GM23338 (cell line): ENCODE results near the gene PKD1L1. TPM values are rescaled to one million over a fixed set of nuclear protein-coding genes. Genes with fewer than 3 reads are reported as not detected.
"Not testable (repeated sequence)": the region's sequence is repeated elsewhere in the genome, so short reads cannot be mapped to it uniquely, and the experiment has no call there.

Experiments
- ATAC-seq: fragments of 200-7000 bp; cut with Tn5 transposase; 3 replicates; pipeline ENCODE4 v1.9.1; 2020
- DNase-seq: peaks from one replicate; pipeline ENCODE4 v3.0.0-alpha.2; 2015; ENCODE audit warnings: low spot score
- H2AFZ ChIP-seq: fragments of 200-600 bp; sonication (generic); 2 replicates; pipeline ENCODE4 v1.8.0; 2016; ENCODE audit warnings: antibody characterized with exemption, mild to moderate bottlenecking, moderate library complexity
- H3F3A ChIP-seq: fragments of 200-600 bp; sonication (generic); replicated peaks from 2 replicates; pipeline ENCODE4 v1.8.0; 2017; ENCODE audit warnings: antibody characterized with exemption, mixed run types, low read depth
- H3K27ac ChIP-seq: fragments of 200-600 bp; sonication (generic); 2 replicates; pipeline ENCODE4 v1.6.1; 2016; ENCODE audit warnings: low read depth
- H3K27me3 ChIP-seq: fragments of 200-600 bp; sonication (generic); 2 replicates; pipeline ENCODE4 v1.8.0; 2016; ENCODE audit warnings: mild to moderate bottlenecking, mixed run types, moderate library complexity; ENCODE audit not compliant: insufficient read depth
- H3K36me3 ChIP-seq: fragments of 200-600 bp; sonication (generic); 2 replicates; pipeline ENCODE4 v1.8.0; 2016; ENCODE audit warnings: mild to moderate bottlenecking; ENCODE audit not compliant: insufficient read depth
- H3K4me1 ChIP-seq: fragments of 200-600 bp; sonication (generic); 2 replicates; pipeline ENCODE4 v1.8.0; 2016; ENCODE audit warnings: mild to moderate bottlenecking, moderate library complexity; ENCODE audit not compliant: insufficient read depth
- H3K4me2 ChIP-seq: fragments of 200-600 bp; sonication (generic); 2 replicates; pipeline ENCODE4 v1.7.1; 2017; ENCODE audit warnings: mixed run types
- H3K4me3 ChIP-seq: fragments of 200-600 bp; sonication (generic); 2 replicates; pipeline ENCODE4 v1.6.1; 2016; ENCODE audit warnings: mixed run types
- H3K79me2 ChIP-seq: fragments of 200-600 bp; sonication (generic); replicated peaks from 2 replicates; pipeline ENCODE4 v1.8.0; 2017; ENCODE audit warnings: mild to moderate bottlenecking; ENCODE audit not compliant: insufficient read depth
- H3K9me2 ChIP-seq: fragments of 200-600 bp; sonication (generic); 2 replicates; pipeline ENCODE4 v1.8.0; 2017; ENCODE audit not compliant: insufficient read depth
- H4K20me1 ChIP-seq: fragments of 200-600 bp; sonication (generic); replicated peaks from 2 replicates; pipeline ENCODE4 v1.8.0; 2017; ENCODE audit warnings: mild to moderate bottlenecking; ENCODE audit not compliant: insufficient read depth
- H3K27ac Mint-ChIP-seq: 2 replicates; pipeline ENCODE4 v1.8.0; 2020; ENCODE audit warnings: inconsistent platforms, mild to moderate bottlenecking, moderate library complexity, mixed read lengths
- H3K27me3 Mint-ChIP-seq: 3 replicates; pipeline ENCODE4 v1.8.0; 2022; ENCODE audit warnings: low read depth, mild to moderate bottlenecking, moderate library complexity, mixed read lengths, inconsistent platforms; ENCODE audit not compliant: insufficient read depth, poor library complexity
- H3K36me3 Mint-ChIP-seq: 3 replicates; pipeline ENCODE4 v1.8.0; 2021; ENCODE audit warnings: low read depth, mild to moderate bottlenecking, inconsistent platforms, moderate library complexity, mixed read lengths
- H3K4me1 Mint-ChIP-seq: 3 replicates; pipeline ENCODE4 v1.8.0; 2020; ENCODE audit warnings: mild to moderate bottlenecking, inconsistent platforms, mixed read lengths
- H3K4me3 Mint-ChIP-seq: 3 replicates; pipeline ENCODE4 v1.8.0; 2021; ENCODE audit warnings: moderate library complexity, mild to moderate bottlenecking, inconsistent platforms, mixed read lengths
- H3K9me3 Mint-ChIP-seq: 3 replicates; pipeline ENCODE4 v1.8.0; 2020; ENCODE audit warnings: moderate library complexity, mild to moderate bottlenecking, inconsistent platforms, mixed read lengths
- EZH2 ChIP-seq: fragments of 200-600 bp; sonication (generic); IDR thresholded peaks from one replicate; pipeline ENCODE4 v1.8.0; 2017; ENCODE audit warnings: antibody characterized with exemption, mild to moderate bottlenecking, low read depth; ENCODE audit not compliant: unreplicated experiment
- EZH2phosphoT487 ChIP-seq: fragments of 200-600 bp; sonication (generic); IDR thresholded peaks from one replicate; pipeline ENCODE4 v1.8.1; 2018; ENCODE audit warnings: antibody characterized with exemption; ENCODE audit not compliant: unreplicated experiment
- JUNB ChIP-seq: IDR thresholded peaks from one replicate; pipeline ENCODE4 v1.6.1; 2016; ENCODE audit warnings: antibody characterized with exemption; ENCODE audit not compliant: unreplicated experiment
- NANOG ChIP-seq: IDR thresholded peaks from 2 replicates; pipeline ENCODE4 v1.6.1; 2016; ENCODE audit warnings: antibody characterized with exemption, borderline replicate concordance
- ZNF331 ChIP-seq: fragments of 250-450 bp; sonication (Bioruptor Pico); IDR thresholded peaks from 2 replicates; pipeline ENCODE4 v1.5.0; 2020; ENCODE audit warnings: low read depth, mild to moderate bottlenecking, moderate library complexity
- polyA plus RNA-seq: library from polyadenylated mRNA; unstranded; fragments of >200 nt; fragmentation: Nextera tagmentation; extraction: Ambion mirVana; gene quantifications from 2 replicates; pipeline ENCODE4 v1.2.1, GENCODE V29; 2016
- total RNA-seq: library from RNA; depleted of rRNA; stranded (reverse); fragments of >200 nt; shearing (Covaris generic); gene quantifications from 2 replicates; pipeline ENCODE4 v1.2.3, GENCODE V29; 2014
- TF ChIP-seq, protein P1 (sequence below): IDR thresholded peaks from 2 replicates; pipeline ENCODE4 v1.6.1; 2016; ENCODE audit warnings: antibody characterized with exemption
- TF ChIP-seq, protein P2 (sequence below), 2 experiments: fragments of 200-600 bp in 1 of 2; sonication (generic) in 1 of 2; conservative IDR thresholded peaks; 2 replicates each; pipeline versions ENCODE4 v1.5.1 to v1.6.1; 2016 to 2017; ENCODE audit warnings: antibody characterized with exemption in 2 of 2, low read depth in 2 of 2, mild to moderate bottlenecking in 2 of 2, moderate library complexity in 1 of 2
- TF ChIP-seq, protein P3 (sequence below): fragments of 250-450 bp; sonication (Bioruptor Pico); IDR thresholded peaks from 2 replicates; pipeline ENCODE4 v1.5.0; 2020; ENCODE audit warnings: mild to moderate bottlenecking, moderate library complexity
- TF ChIP-seq, protein P4 (sequence below): IDR thresholded peaks from one replicate; pipeline ENCODE4 v1.6.1; 2018; ENCODE audit warnings: antibody characterized with exemption; ENCODE audit not compliant: unreplicated experiment

PKD1L1 gene
- total and polyA plus RNA-seq, 2 experiments from 2014 or later = 0.03 TPM; not detected in 1

DNA sequence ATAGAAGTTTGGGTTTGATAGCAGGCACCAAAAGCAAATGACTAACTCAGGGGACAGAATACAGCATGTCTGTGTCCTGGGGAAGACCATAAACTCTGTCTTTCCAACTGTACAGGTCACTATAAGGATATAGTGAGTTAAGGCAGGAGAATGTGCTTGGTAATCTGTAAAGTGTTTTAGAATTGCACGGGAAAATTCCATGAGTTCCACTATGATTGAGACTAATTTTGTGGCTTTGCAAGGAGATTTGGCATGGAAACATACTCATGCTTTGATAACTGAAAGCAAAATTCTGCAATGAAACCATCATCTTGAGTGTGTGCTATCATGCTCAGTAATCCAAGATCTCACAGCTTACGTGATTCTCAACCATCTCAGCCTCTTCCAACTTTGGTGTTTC is 152.6 kb downstream of the PKD1L1 start:
- Histone ChIP-seq H3K79me2 (no peaks in the 10 kb centered on the region), H2AFZ (no peak overlapping the region), H3K27ac (no peak overlapping the region), H3F3A (no peaks in the 10 kb centered on the region), H3K36me3 (no peaks in the 10 kb centered on the region), H3K4me1 (no peaks in the 10 kb centered on the region), H3K9me2 (no peaks in the 10 kb centered on the region), H3K27me3 (no peaks in the 10 kb centered on the region), H3K4me2 (no peak overlapping the region), H4K20me1 (no peaks in the 10 kb centered on the region), H3K4me3 (no peak overlapping the region)
- H3K9me3 Mint-ChIP-seq = 0 out of 3 replicates have a peak, but pooled peaks cover 2% of the 10 kb centered on the region
- peaks cover 3% of the 10 kb centered on the region for H3K27me3 Mint-ChIP-seq
- DNase-seq = no peak
- no peaks in the 10 kb centered on the region for H3K36me3 Mint-ChIP-seq
- H3K4me3 Mint-ChIP-seq = no peak overlapping the region
- H3K27ac Mint-ChIP-seq = no peak overlapping the region
- H3K4me1 Mint-ChIP-seq = no peaks in the 10 kb centered on the region
- ATAC-seq = no peak
- TF ChIP-seq, protein P1, sequence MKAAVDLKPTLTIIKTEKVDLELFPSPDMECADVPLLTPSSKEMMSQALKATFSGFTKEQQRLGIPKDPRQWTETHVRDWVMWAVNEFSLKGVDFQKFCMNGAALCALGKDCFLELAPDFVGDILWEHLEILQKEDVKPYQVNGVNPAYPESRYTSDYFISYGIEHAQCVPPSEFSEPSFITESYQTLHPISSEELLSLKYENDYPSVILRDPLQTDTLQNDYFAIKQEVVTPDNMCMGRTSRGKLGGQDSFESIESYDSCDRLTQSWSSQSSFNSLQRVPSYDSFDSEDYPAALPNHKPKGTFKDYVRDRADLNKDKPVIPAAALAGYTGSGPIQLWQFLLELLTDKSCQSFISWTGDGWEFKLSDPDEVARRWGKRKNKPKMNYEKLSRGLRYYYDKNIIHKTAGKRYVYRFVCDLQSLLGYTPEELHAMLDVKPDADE = no peak
- TF ChIP-seq, protein P2, sequence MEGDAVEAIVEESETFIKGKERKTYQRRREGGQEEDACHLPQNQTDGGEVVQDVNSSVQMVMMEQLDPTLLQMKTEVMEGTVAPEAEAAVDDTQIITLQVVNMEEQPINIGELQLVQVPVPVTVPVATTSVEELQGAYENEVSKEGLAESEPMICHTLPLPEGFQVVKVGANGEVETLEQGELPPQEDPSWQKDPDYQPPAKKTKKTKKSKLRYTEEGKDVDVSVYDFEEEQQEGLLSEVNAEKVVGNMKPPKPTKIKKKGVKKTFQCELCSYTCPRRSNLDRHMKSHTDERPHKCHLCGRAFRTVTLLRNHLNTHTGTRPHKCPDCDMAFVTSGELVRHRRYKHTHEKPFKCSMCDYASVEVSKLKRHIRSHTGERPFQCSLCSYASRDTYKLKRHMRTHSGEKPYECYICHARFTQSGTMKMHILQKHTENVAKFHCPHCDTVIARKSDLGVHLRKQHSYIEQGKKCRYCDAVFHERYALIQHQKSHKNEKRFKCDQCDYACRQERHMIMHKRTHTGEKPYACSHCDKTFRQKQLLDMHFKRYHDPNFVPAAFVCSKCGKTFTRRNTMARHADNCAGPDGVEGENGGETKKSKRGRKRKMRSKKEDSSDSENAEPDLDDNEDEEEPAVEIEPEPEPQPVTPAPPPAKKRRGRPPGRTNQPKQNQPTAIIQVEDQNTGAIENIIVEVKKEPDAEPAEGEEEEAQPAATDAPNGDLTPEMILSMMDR (conservative IDR thresholded peaks at IDR 0.05; ENCODE audit: low read depth in 2 of 2) = no peak
- no peak for TF ChIP-seq ZNF331
- no peak for TF ChIP-seq NANOG
- TF ChIP-seq EZH2 = no peak
- TF ChIP-seq, protein P3, sequence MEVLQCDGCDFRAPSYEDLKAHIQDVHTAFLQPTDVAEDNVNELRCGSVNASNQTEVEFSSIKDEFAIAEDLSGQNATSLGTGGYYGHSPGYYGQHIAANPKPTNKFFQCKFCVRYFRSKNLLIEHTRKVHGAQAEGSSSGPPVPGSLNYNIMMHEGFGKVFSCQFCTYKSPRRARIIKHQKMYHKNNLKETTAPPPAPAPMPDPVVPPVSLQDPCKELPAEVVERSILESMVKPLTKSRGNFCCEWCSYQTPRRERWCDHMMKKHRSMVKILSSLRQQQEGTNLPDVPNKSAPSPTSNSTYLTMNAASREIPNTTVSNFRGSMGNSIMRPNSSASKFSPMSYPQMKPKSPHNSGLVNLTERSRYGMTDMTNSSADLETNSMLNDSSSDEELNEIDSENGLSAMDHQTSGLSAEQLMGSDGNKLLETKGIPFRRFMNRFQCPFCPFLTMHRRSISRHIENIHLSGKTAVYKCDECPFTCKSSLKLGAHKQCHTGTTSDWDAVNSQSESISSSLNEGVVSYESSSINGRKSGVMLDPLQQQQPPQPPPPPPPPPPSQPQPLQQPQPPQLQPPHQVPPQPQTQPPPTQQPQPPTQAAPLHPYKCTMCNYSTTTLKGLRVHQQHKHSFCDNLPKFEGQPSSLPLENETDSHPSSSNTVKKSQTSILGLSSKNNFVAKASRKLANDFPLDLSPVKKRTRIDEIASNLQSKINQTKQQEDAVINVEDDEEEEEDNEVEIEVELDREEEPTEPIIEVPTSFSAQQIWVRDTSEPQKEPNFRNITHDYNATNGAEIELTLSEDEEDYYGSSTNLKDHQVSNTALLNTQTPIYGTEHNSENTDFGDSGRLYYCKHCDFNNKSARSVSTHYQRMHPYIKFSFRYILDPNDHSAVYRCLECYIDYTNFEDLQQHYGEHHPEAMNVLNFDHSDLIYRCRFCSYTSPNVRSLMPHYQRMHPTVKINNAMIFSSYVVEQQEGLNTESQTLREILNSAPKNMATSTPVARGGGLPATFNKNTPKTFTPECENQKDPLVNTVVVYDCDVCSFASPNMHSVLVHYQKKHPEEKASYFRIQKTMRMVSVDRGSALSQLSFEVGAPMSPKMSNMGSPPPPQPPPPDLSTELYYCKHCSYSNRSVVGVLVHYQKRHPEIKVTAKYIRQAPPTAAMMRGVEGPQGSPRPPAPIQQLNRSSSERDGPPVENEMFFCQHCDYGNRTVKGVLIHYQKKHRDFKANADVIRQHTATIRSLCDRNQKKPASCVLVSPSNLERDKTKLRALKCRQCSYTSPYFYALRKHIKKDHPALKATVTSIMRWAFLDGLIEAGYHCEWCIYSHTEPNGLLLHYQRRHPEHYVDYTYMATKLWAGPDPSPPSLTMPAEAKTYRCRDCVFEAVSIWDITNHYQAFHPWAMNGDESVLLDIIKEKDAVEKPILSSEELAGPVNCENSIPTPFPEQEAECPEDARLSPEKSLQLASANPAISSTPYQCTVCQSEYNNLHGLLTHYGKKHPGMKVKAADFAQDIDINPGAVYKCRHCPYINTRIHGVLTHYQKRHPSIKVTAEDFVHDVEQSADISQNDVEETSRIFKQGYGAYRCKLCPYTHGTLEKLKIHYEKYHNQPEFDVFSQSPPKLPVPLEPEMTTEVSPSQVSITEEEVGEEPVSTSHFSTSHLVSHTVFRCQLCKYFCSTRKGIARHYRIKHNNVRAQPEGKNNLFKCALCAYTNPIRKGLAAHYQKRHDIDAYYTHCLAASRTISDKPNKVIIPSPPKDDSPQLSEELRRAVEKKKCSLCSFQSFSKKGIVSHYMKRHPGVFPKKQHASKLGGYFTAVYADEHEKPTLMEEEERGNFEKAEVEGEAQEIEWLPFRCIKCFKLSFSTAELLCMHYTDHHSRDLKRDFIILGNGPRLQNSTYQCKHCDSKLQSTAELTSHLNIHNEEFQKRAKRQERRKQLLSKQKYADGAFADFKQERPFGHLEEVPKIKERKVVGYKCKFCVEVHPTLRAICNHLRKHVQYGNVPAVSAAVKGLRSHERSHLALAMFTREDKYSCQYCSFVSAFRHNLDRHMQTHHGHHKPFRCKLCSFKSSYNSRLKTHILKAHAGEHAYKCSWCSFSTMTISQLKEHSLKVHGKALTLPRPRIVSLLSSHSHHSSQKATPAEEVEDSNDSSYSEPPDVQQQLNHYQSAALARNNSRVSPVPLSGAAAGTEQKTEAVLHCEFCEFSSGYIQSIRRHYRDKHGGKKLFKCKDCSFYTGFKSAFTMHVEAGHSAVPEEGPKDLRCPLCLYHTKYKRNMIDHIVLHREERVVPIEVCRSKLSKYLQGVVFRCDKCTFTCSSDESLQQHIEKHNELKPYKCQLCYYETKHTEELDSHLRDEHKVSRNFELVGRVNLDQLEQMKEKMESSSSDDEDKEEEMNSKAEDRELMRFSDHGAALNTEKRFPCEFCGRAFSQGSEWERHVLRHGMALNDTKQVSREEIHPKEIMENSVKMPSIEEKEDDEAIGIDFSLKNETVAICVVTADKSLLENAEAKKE (CRISPR knock-in tag) = no peak
- no peak for TF ChIP-seq JUNB
- TF ChIP-seq EZH2phosphoT487 = no peak
- TF ChIP-seq, protein P4, sequence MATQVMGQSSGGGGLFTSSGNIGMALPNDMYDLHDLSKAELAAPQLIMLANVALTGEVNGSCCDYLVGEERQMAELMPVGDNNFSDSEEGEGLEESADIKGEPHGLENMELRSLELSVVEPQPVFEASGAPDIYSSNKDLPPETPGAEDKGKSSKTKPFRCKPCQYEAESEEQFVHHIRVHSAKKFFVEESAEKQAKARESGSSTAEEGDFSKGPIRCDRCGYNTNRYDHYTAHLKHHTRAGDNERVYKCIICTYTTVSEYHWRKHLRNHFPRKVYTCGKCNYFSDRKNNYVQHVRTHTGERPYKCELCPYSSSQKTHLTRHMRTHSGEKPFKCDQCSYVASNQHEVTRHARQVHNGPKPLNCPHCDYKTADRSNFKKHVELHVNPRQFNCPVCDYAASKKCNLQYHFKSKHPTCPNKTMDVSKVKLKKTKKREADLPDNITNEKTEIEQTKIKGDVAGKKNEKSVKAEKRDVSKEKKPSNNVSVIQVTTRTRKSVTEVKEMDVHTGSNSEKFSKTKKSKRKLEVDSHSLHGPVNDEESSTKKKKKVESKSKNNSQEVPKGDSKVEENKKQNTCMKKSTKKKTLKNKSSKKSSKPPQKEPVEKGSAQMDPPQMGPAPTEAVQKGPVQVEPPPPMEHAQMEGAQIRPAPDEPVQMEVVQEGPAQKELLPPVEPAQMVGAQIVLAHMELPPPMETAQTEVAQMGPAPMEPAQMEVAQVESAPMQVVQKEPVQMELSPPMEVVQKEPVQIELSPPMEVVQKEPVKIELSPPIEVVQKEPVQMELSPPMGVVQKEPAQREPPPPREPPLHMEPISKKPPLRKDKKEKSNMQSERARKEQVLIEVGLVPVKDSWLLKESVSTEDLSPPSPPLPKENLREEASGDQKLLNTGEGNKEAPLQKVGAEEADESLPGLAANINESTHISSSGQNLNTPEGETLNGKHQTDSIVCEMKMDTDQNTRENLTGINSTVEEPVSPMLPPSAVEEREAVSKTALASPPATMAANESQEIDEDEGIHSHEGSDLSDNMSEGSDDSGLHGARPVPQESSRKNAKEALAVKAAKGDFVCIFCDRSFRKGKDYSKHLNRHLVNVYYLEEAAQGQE = no peak

DNA sequence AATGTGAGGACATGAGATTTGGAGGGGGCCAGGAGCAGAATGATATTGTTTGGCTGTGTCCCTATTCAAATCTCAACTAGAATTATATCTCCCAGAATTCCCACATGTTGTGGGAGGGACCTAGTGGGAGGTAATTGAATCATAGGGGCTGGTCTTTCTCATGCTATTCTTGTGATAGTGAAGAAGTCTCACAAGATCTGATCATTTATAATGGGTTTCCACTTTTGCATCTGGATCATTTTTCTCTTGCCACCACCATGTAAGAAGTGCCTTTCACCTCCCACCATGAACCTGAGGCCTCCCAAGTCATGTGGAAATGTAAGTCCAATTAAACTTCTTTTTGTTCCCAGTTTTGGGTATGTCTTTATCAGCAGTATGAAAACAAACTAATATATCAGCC is 153.1 kb downstream of the PKD1L1 start:
- not testable (repeated sequence) for H3K4me3 ChIP-seq, H3K27ac Mint-ChIP-seq, H3K27me3 ChIP-seq, H3K9me3 Mint-ChIP-seq, H4K20me1 ChIP-seq, H3K4me1 Mint-ChIP-seq, H3K27me3 Mint-ChIP-seq, H3K9me2 ChIP-seq, H3F3A ChIP-seq, H3K27ac ChIP-seq, H3K36me3 Mint-ChIP-seq, H2AFZ ChIP-seq, H3K79me2 ChIP-seq, ATAC-seq, H3K4me2 ChIP-seq, H3K4me3 Mint-ChIP-seq, H3K36me3 ChIP-seq, H3K4me1 ChIP-seq, DNase-seq
